ENCODE measurements around the gene TRIM7.

The TRIM7 gene

DNA sequence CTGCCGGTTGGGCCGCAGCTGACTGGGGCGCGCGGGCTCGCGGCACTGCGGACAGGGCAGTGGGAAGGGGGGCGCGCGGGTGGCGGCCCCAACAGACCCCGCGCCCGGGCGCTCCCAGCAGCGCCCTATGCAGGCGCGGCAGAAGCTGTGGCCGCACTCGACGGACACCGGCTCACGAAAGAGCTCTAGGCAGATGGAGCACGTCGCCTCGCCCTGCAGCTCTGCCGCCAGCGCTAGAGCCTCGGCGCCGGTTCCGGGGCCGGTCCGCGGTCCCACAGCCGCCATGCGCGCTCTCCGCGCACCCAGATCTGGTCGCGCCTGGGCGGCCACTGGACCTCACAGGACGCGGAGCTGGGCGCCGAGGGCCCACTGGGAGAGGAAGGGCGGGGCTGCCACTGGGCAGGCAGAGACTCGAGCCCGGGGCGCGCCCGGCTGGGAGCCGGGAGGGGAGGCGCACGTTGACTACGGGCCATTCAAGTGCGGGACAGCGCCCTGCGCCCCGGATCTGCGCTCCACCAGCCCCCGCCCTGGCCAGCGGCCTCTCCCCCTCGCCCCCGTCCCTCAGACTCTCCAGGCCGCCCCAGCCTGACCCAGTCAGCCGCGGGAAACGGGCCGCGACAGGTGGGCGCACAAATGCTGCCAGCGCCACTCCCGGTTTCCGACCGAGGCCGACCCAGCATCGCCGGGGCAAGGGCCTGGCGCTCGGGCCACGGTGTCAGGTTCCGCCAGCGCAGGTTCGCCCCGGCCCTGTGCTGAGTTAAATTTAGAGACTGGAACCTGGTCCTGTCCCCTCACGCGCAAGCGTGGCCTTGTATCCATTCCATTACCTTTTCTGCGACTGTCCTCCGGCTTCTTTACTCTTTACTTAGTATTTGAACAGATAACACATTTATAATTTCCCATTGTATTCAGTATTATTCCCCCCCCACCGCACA is at the start of gene TRIM7:
Gene TRIM7, minus strand, starts transcription at position 371 of the 935 bp plus-strand sequence. Its CDS starts 86 bp downstream, at position 285.
- Histone ChIP-seq H2AFZ (ENCODE audit: low read length) (peak within 1 kb of the TSS; percentile 92), H3F3A (ENCODE audit: low read depth) (no peaks in the 10 kb centered on the region; the same call in 1 of the 2 replicates), H4K20me1 (ENCODE audit: insufficient read depth, low read length, poor library complexity, severe bottlenecking) (no peaks in the 10 kb centered on the region), H3K9ac (ENCODE audit: low read depth, low read length, poor library complexity, severe bottlenecking) (peak within 1 kb of the TSS; percentile 76), H3K27me3 (ENCODE audit: insufficient read depth, low read length, poor library complexity, severe bottlenecking) (no peaks in the 10 kb centered on the region), H3K9me3 (ENCODE audit: insufficient read depth, low read depth, low read length) (no peaks in the 10 kb centered on the region), H3K9me2 (replicated peaks; ENCODE audit: low read depth, low read length) (no peaks in the 10 kb centered on the region), H3K4me3 (ENCODE audit: low read length, poor library complexity, severe bottlenecking) (peak within 1 kb of the TSS; percentile 80), H3K4me1 (ENCODE audit: insufficient read depth, low read length, poor library complexity, severe bottlenecking) (peaks cover 7% of the 10 kb centered on the region), H3K36me3 (ENCODE audit: insufficient read depth, low read length) (no peaks in the 10 kb centered on the region), H3K4me2 (ENCODE audit: low read depth, low read length, poor library complexity, severe bottlenecking) (peak within 1 kb of the TSS; percentile 92), H3K79me2 (ENCODE audit: insufficient read depth, low read length) (no peaks in the 10 kb centered on the region)
- TF ChIP-seq, protein P1, sequence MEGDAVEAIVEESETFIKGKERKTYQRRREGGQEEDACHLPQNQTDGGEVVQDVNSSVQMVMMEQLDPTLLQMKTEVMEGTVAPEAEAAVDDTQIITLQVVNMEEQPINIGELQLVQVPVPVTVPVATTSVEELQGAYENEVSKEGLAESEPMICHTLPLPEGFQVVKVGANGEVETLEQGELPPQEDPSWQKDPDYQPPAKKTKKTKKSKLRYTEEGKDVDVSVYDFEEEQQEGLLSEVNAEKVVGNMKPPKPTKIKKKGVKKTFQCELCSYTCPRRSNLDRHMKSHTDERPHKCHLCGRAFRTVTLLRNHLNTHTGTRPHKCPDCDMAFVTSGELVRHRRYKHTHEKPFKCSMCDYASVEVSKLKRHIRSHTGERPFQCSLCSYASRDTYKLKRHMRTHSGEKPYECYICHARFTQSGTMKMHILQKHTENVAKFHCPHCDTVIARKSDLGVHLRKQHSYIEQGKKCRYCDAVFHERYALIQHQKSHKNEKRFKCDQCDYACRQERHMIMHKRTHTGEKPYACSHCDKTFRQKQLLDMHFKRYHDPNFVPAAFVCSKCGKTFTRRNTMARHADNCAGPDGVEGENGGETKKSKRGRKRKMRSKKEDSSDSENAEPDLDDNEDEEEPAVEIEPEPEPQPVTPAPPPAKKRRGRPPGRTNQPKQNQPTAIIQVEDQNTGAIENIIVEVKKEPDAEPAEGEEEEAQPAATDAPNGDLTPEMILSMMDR (conservative IDR thresholded peaks at IDR 0.05; ENCODE audit: low read length): no peak
- no peak for TF ChIP-seq EZH2phosphoT487 (IDR thresholded peaks at IDR 0.05; ENCODE audit: borderline replicate concordance)

DNA sequence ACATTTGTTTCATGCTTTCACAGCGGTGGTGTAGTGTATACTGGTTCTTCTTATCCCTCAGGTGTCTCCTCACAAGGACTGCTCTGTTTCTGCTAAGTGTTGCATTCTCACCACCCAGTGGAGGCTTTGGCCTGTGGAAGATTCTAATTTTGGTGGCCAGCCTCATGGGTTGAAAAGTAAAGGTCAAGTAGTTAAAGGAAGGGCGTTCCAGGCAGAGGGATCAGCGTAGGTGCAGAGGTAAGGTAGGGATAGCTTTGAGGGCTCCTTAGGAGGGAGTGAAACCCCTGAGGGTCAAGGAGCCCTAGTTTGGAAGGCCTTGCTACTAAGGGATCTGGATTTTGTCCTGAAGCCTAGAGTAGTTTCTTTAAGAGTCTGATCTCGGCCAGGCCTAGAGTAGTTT is 43.3 kb upstream of the TRIM7 start:
- Histone ChIP-seq H3K79me2 (ENCODE audit: insufficient read depth, low read length) (peaks cover 72% of the 10 kb centered on the region), H3K9ac (ENCODE audit: low read depth, low read length, poor library complexity, severe bottlenecking) (peak overlapping the region; percentile 38), H3K36me3 (ENCODE audit: insufficient read depth, low read length) (no peaks in the 10 kb centered on the region), H2AFZ (ENCODE audit: low read length) (no peak overlapping the region), H3K9me2 (replicated peaks; ENCODE audit: low read depth, low read length) (no peaks in the 10 kb centered on the region), H3K4me3 (ENCODE audit: low read length, poor library complexity, severe bottlenecking) (peak overlapping the region; percentile 77), H3K27me3 (ENCODE audit: insufficient read depth, low read length, poor library complexity, severe bottlenecking) (peaks cover 5% of the 10 kb centered on the region), H3K4me2 (ENCODE audit: low read depth, low read length, poor library complexity, severe bottlenecking) (peak overlapping the region; percentile 86), H4K20me1 (ENCODE audit: insufficient read depth, low read length, poor library complexity, severe bottlenecking) (peaks cover 15% of the 10 kb centered on the region), H3F3A (ENCODE audit: low read depth) (no peaks in the 10 kb centered on the region), H3K9me3 (ENCODE audit: insufficient read depth, low read depth, low read length) (no peaks in the 10 kb centered on the region), H3K4me1 (ENCODE audit: insufficient read depth, low read length, poor library complexity, severe bottlenecking) (peaks cover 19% of the 10 kb centered on the region)
- no peak for TF ChIP-seq EZH2phosphoT487 (IDR thresholded peaks at IDR 0.05; ENCODE audit: borderline replicate concordance)
- TF ChIP-seq, protein P1 (conservative IDR thresholded peaks at IDR 0.05; ENCODE audit: low read length): no peak

DNA sequence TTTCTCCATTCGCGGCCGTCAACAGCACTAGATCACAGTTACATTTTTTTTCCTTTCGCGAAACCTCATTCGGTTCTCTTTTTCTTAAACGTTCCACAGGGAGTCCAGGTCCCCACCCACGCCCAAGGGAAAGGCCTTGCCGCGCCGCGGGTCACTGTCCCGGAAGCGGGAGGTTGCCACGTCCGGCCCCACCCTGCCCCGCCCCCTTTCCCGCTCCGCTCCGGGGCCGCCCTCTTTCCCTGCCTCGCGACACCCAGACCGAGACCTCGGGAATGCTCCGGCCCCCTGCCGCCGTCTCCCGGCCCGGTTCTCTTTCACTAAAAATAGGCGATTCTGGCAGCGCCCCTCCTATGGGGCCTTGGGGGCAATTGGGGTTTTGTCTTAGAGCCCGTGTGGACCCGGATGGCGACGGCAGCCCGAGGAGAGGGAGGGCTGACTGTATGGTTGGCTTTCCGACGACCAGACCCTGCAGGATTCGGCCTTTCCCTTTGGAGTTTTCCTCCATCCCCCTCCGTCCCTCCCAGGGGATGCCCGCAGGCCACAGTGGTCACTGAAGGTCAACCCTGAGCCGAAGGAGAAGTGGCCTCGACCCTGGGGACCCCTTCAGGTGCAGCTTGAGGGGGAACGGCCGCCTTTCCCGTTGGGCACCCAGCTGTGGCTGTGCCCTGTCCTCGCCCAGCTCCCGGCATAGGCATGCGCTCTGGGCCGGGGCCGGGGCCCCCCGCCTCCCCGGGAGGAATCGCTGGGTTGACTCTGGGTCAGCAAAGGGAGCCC is 41.5 kb upstream of the TRIM7 start:
- no peaks in the 10 kb centered on the region for H3K9me2 ChIP-seq (replicated peaks; ENCODE audit: low read depth, low read length)
- peak overlapping the region; percentile 86 for H3K4me2 ChIP-seq (ENCODE audit: low read depth, low read length, poor library complexity, severe bottlenecking)
- peak overlapping the region; percentile 77 for H3K4me3 ChIP-seq (ENCODE audit: low read length, poor library complexity, severe bottlenecking)
- TF ChIP-seq, protein P1 (conservative IDR thresholded peaks at IDR 0.05; ENCODE audit: low read length): no peak
- no peak for TF ChIP-seq EZH2phosphoT487 (IDR thresholded peaks at IDR 0.05; ENCODE audit: borderline replicate concordance)
- peaks cover 5% of the 10 kb centered on the region for H3K27me3 ChIP-seq (ENCODE audit: insufficient read depth, low read length, poor library complexity, severe bottlenecking)
- H3K9ac ChIP-seq (ENCODE audit: low read depth, low read length, poor library complexity, severe bottlenecking): peak overlapping the region; percentile 98
- H3K36me3 ChIP-seq (ENCODE audit: insufficient read depth, low read length): peaks cover 7% of the 10 kb centered on the region; the same call in 1 of the 2 replicates
- peaks cover 13% of the 10 kb centered on the region for H3K4me1 ChIP-seq (ENCODE audit: insufficient read depth, low read length, poor library complexity, severe bottlenecking)
- H4K20me1 ChIP-seq (ENCODE audit: insufficient read depth, low read length, poor library complexity, severe bottlenecking): peaks cover 29% of the 10 kb centered on the region
- peak overlapping the region; percentile 90 for H2AFZ ChIP-seq (ENCODE audit: low read length)
- peaks cover 79% of the 10 kb centered on the region for H3K79me2 ChIP-seq (ENCODE audit: insufficient read depth, low read length)
- H3F3A ChIP-seq (ENCODE audit: low read depth): peaks cover 3% of the 10 kb centered on the region; the same call in 1 of the 2 replicates
- H3K9me3 ChIP-seq (ENCODE audit: insufficient read depth, low read depth, low read length): no peaks in the 10 kb centered on the region
